Urothelium cell line (cell line): Measurements from ENCODE around the gene LITAFD.
"Not testable (repeated sequence)": the region's sequence is repeated elsewhere in the genome, so short reads cannot be mapped to it uniquely, and the experiment has no call there.

Experiments
- DNase-seq: peaks from one replicate; pipeline ENCODE4 v3.0.0; 2011; ENCODE audit warnings: low spot score, mixed read lengths
- FAIRE-seq: peaks from 2 replicates; lab custom pipeline; 2011; peaks lifted over from hg19 to GRCh38; lab: Jason Lieb, UNC

Gene LITAFD

DNA sequence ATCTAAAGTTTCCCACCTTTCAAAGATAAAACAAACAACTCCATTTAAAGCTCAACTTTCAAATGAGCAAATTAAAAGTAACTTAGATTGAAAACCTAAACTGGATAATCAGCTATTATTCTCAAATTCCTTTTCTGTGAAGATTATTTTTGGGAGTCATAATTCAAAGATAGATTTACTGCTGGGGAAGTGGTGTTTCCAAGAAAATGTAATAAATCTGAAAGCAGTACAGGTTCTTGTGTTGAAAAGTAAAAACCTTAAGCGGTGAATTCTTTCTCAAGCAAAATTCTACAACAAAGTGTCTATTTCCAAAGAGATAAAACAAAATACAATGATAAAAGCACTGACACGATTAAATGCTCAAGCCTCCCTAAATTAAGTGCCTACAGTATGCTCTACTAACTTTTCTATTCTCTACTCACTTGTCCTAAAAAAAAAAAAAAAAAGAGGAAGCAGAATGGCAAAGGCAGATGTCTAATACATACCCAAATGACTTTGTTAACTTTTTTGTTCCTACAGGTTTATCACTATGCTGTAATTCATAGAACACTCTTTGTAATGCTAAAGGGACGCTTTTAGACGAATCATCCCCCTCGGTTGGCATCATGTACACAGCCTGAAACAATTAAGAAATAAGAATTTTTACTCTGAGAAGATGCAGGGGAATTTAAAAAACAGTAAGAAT, 34.5 kb downstream of the LITAFD start:
- no peak for FAIRE-seq

DNA sequence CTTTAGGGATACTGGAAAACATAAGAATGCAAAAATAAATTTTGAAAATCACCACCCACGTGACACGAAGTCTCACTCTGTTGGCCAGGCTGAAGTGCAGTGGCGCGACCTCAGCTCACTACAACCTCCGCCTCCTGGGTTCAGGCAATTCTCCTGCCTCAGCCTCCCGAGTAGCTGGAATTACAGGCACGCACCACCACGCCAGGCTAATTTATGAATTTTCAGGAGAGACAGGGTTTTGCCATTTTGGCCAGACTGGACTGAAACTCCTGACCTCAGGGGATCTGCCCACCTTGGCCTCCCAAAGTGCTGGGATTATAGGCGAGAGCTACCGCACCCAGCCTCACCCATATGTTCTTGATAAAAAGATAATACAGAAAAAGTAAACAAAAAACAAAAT, 35.2 kb downstream of the LITAFD start:
- not testable (repeated sequence) for FAIRE-seq

More for the DNA sequence above, 34.5 kb downstream of the LITAFD start:
- no peak for DNase-seq

DNA sequence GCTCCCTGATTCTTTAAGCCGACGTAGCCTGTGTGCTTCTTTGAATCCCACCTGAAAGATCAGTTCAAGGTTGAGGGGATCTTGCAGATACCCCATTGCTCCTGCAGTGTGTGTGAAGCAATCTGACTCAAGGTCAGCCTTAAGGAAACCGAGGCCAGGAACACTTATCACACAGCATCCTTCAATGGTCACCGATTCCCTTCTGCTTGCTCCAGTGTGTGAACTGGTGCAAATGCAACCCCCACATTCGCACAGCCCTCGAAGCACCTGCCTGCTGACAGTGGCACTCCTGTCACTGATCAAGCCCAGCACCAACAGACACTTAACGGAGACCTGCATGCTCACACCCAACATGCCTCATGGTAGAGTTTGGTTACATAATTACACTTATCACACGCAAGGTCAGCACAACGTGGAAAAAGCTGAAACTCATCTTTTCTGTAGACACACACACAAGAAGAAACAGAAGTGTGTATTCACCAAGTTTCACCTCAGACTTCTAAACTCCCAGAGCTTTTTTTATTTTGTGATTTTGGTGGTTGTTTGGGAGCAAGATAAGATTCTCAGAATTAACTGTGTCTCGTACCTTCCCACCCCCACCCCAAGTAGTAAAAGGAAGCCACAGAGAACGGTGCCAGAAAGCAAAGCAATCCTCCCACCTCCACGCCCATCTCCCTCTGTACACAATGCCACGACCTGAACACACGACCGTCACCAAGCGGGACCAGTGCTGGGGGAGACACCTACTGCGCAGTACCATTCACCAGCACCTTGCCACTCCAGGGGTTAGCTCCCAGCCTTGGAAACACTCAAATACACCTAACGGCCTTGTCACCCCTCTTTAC, 37.2 kb downstream of the LITAFD start:
- no peak for FAIRE-seq

More for the DNA sequence above, 35.2 kb downstream of the LITAFD start:
- not testable (repeated sequence) for DNase-seq

DNA sequence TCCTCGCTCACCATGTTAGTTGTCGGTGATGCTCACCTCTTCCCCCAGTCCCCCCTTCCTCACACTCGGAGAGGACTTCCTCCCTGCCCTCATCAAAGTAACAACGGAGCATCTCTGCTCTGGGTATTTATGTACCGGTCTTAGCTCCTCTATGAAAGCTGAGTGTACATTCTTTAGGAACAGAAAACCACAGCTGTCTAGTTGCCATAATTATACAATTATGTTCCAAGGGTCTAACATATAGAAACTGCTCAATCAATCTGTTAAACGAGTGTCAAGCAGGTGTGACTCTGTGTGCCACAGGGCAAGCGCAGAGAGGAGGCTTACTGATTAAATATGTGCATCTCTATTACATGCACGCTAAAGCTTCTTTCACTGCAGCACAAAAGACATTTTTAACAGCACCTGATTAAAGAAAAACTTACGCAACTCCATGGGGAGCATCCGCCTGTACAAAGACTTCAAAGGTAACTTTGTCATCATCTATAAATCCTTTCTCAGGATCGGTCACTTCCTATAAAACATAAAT, 37.8 kb downstream of the LITAFD start:
- no peak for DNase-seq

More for the DNA sequence above, 37.2 kb downstream of the LITAFD start:
- no peak for DNase-seq

DNA sequence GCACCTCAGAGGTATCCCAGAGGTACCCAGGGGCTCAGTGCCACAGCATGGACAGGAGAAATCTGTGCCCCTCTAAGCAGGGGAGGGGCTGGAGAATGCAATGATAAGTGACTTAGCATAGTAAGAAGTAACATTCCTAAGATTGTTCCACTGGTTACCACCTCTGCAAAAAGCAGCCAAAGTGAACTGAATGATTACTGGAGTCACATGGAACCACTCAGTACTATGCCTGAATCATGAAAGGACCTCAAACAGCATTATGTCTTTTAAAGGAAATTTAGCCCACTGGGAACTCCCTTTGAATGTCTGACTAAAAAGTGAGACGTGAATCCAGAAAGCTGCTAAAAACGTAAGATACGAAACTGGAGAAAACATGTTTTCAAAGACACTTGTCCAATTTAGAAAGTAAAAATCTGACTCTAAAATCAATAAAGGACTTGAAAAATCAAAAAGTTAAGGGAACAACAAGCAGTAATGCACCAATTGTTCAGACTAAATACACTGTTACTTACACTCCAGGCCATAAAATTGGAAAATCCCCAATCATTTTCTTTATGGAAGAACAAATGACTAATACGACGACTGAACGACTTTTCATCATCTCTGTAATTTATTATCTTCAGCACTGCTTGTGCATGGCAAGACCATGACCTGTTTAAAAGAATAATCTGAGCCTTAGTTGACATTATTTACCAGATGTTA, 38.6 kb downstream of the LITAFD start:
- DNase-seq: no peak
- no peak for FAIRE-seq

More for the DNA sequence above, 37.8 kb downstream of the LITAFD start:
- no peak for FAIRE-seq

DNA sequence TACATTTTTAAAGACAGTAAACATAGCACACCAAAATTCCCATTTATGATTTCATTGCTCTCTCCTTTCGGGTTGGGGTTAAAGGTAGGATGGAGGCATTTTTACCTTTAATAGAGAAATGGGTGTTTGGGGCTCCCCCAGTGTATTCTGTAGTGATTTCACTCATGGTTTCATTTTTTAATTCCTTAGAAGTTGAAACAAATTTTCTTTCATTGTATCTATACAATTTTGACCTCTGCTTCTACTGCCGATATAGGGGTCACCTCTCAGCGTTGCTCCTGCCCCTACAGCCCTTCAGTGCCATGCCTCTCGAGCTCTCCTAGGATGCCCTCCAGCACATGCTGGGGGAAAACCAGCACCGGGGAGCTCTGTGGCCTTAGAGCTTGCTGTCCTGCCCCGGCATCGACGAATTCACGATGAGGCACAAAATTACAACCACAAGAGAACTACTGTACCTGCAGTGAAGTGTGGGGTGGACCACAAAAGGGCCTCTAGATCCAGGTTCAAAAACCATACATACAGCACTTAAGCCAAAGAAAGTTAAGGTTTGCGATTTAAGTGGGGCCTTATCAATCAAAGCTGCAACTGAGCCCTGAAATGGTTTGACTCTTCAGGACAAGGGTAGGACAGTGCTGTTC, 39.3 kb downstream of the LITAFD start:
- FAIRE-seq (no peak), DNase-seq (no peak)

DNA sequence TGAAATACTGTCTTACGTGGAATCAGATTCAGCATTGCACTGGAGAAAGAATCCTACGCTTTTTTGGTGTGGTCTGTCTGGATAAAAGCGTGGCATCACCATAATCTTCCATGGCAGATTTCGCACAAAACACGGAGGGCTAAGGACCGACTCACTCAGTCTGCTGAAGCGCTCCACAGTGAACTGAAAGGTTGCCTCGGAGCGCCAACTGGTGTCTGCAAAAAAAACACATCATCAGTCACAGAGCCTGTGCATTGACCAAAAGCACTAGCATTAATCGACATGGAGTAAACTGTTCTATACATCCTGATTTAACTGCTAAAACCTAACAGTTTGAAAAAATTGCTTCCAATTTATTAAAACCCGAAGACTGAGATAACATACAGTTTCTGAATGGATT, 41.0 kb downstream of the LITAFD start:
- FAIRE-seq: no peak
- DNase-seq: no peak

DNA sequence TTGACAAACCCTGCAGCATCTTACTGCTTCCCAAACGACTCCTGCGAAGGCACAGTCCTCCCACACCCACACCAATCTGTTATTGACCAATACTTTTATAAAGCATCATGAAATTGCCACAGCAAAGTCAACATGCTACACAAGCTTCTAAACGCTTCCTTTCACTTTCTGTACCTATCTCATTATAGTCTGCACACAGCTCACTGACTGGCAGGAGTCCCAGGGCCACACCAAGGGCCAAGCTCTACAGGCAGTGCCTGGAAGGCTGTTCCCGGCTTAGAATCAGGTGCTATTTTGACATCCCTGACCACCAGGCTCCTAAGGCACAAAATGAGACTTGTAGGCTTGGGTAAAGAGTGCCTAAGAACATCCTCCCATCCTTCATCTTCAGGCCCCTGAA, 42.1 kb downstream of the LITAFD start:
- DNase-seq (no peak), FAIRE-seq (no peak)

DNA sequence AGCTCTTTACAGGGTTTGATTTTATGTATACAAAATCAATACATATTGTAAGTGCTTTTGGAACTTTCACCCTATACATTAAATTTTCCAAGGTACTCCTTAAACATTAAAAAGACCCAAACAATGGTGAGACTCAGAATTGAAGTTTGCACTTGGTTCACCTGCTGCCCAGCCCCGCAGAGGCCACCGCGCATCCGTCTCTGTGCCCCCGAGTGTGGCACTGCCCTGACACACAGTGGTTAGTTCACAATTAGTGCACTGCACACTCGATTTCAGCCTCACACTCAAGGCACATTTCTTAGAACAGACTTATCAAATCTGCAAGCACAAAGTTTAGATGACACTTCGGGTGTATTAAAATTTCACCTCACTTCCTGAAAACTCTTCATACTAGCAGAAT, 43.3 kb downstream of the LITAFD start:
- DNase-seq (no peak), FAIRE-seq (no peak)

DNA sequence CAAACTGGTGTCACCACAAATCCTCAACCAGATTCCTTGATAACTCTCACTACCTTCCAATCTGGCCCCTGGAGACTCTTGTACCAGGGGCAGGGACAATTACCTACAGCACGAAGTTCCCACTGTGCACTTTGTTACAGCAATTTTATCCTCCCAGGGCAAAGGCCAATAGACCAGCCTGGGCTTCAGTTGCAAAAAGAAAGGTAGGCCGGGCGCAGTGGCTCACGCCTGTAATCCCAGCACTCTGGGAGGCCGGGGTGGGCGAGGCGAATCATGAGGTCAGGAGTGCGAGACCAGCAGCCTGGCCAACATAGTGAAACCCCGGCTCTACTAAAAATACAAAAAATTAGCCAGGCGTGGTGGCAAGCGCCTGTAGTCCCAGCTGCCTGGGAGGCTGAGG, 44.7 kb downstream of the LITAFD start:
- FAIRE-seq (no peak), DNase-seq (no peak)

DNA sequence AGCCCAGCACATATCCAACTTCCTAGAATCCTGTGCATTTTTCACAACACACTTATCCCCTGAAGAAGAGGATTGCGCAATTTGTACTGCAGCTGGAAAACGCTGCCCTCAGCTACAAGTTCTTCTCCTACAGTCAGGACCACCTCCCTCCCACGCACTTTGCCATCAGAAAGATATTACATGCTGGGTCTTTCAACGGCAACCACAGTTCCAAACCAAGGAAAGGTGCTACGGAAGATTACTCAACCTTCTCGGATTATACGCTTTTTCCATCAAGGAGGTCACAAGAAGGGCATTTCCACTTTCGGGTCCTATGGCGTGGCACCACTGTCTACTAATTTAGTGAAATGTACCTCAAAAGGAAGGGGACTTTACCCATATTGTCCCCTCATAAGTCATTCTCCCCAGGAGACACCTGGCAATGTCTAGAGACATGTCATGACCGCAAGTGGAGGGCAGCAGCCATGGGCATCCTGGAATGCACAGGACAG, 46.4 kb downstream of the LITAFD start:
- DNase-seq: no peak
- FAIRE-seq: no peak

DNA sequence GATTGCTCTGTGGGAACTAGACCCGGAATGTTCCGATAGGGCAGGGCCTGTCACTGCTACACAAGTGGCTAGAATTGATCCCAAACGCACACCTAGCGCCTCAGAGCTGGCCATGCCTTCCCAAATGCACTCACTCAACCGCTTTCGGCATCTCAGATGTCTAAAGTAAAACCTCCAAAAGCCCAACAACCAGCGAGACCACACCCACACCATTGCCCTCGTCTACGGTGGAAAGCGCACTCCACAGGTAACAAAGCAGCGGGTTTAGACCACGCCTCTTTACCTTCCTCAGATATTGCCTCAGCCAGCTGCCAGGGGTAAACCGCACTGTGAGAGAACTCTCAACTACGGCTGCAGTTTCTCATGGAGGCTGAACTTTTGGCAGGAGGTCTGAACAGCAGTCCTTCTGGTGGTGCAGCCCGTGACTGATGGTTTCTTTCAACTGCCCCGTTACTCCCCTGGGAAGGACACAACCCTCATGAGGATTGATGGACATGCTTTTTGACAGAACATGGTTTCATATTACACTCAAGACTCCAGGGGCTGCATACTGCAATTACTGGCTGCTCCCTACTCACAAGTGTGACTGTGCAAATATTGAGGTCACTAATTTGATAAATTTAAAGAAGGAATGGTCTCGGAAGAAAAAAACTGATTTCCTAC, 47.1 kb downstream of the LITAFD start:
- DNase-seq: no peak
- no peak for FAIRE-seq

DNA sequence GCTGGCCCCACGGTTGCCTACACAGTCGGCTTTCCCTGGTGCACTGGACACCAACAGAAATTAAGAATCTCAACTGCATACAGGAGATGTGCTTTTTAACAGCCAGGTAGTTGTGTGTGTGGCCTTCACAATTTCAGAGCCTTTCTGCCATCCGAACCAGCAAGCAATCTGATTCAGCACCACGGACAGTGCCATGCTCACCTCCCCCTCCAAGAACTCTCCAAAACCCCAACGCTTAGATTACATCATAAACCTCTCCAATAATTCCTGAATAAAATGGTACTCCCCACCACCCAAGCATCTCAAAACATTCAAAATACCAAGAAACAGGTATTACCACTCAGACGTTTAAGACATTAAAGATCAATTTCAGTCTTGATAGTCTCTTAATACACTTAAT, 49.7 kb downstream of the LITAFD start:
- no peak for FAIRE-seq
- DNase-seq: peak; percentile 48

DNA sequence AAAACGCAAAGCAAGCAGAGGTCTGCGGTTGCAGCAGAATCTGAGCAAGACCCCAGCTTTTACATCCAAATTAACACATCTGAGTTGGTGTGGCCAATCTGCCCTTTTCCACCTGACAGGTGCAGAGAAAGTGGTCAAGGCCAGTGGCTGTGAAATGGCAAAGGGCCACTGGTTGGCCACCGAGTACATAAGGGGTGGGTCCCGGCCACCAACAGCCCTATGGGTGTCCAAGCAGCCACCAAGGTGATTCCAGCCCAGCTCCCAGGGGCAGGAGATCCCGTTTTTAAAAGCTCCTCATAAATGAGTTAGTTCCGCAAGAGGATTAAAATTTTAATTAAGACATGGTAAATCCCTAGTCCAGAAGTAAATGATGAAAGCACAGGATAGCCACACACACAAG, 52.5 kb downstream of the LITAFD start:
- no peak for FAIRE-seq
- no peak for DNase-seq
